Central memory CD8-positive, alpha-beta T cell (primary cell): ENCODE results near the gene LONRF3.

Experiments
- ATAC-seq: fragments of 150-1000 bp; cut with Tn5 transposase; replicated peaks from 2 replicates; pipeline ENCODE4 v1.10.0; 2022; ENCODE audit warnings: mild to moderate bottlenecking, moderate FRiP score, moderate number of reproducible peaks; ENCODE audit not compliant: poor library complexity, severe bottlenecking; ENCODE audit errors: extremely low read depth
- DNase-seq, 2 donors: peaks; one replicate each; pipeline ENCODE4 v3.0.0; 2021; ENCODE audit warnings: low spot score in 2 of 2
- H3K27ac Mint-ChIP-seq: one replicate; pipeline ENCODE4 v1.8.0; 2022; ENCODE audit warnings: low read depth, mild to moderate bottlenecking, moderate library complexity, mixed read lengths
- H3K27me3 Mint-ChIP-seq: one replicate; pipeline ENCODE4 v1.8.0; 2022; ENCODE audit warnings: mixed read lengths
- H3K36me3 Mint-ChIP-seq: one replicate; pipeline ENCODE4 v1.8.0; 2022; ENCODE audit warnings: mild to moderate bottlenecking, moderate library complexity, mixed read lengths; ENCODE audit not compliant: insufficient read depth
- H3K4me1 Mint-ChIP-seq: one replicate; pipeline ENCODE4 v1.8.0; 2022; ENCODE audit warnings: mixed read lengths
- H3K4me3 Mint-ChIP-seq: one replicate; pipeline ENCODE4 v1.8.0; 2022; ENCODE audit warnings: mild to moderate bottlenecking, moderate library complexity, mixed read lengths
- H3K9me3 Mint-ChIP-seq: one replicate; pipeline ENCODE4 v1.8.0; 2022; ENCODE audit warnings: mixed read lengths

Gene LONRF3

GRCh38 chrX:118974088-118974907 is at the start of gene LONRF3:
Gene LONRF3 (plus strand): TSS chrX:118974618. CDS start chrX:118974781, 163 bp downstream.
- DNase-seq (peak; percentile 16 to 40), ATAC-seq (peak; percentile 49)
- peak within 1 kb of the TSS; percentile 87 for H3K4me3 Mint-ChIP-seq
- H3K9me3 Mint-ChIP-seq, result no peaks in the 10 kb centered on the region
- H3K4me1 Mint-ChIP-seq, result peaks cover 9% of the 10 kb centered on the region
- H3K36me3 Mint-ChIP-seq, result peaks cover 2% of the 10 kb centered on the region
- H3K27ac Mint-ChIP-seq, result peak within 1 kb of the TSS; percentile 85
- H3K27me3 Mint-ChIP-seq, result peaks cover 42% of the 10 kb centered on the region

- no peak for DNase-seq
- H3K4me1 Mint-ChIP-seq, result no peaks in the 10 kb centered on the region
- H3K9me3 Mint-ChIP-seq, result peaks cover 2% of the 10 kb centered on the region
- no peak for ATAC-seq
- H3K27me3 Mint-ChIP-seq, result no peaks in the 10 kb centered on the region
- H3K36me3 Mint-ChIP-seq, result no peaks in the 10 kb centered on the region
- no peak overlapping the region for H3K4me3 Mint-ChIP-seq
- no peak overlapping the region for H3K27ac Mint-ChIP-seq
Observed at GRCh38 chrX:118928151-118928550, 46.3 kb upstream of the LONRF3 start.

GRCh38 chrX:118935352-118935751 is 39.1 kb upstream of the LONRF3 start:
- no peak for DNase-seq
- ATAC-seq, result no peak
- Mint-ChIP-seq H3K4me3 (no peak overlapping the region), H3K27me3 (peaks cover 8% of the 10 kb centered on the region), H3K9me3 (peaks cover 11% of the 10 kb centered on the region), H3K36me3 (no peaks in the 10 kb centered on the region), H3K27ac (no peak overlapping the region), H3K4me1 (no peaks in the 10 kb centered on the region)

DNA sequence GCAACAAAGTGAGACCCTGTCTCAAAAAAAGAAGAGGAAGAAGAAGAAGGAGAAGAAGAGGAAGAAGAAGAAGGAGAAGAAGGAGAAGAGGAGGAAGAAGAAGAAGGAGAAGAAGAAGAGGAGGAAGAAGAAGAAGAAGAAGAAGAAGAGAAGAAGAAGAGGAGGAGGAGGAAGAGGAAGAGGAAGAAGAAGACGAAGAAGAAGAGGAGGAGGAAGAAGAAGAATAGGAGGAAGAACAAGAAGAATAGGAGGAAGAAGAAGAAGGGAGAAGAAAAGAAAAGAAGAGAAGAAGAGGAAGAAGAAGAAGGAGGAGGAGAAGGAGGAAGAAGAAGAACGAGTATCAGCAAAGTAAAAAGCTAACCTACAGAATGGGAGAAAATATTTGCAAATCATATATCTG is 33.3 kb upstream of the LONRF3 start:
- ATAC-seq (no peak), DNase-seq (no peak)
- Mint-ChIP-seq H3K4me1 (no peaks in the 10 kb centered on the region), H3K36me3 (no peaks in the 10 kb centered on the region), H3K9me3 (no peaks in the 10 kb centered on the region), H3K4me3 (no peak overlapping the region), H3K27me3 (no peaks in the 10 kb centered on the region), H3K27ac (no peak overlapping the region)

DNA sequence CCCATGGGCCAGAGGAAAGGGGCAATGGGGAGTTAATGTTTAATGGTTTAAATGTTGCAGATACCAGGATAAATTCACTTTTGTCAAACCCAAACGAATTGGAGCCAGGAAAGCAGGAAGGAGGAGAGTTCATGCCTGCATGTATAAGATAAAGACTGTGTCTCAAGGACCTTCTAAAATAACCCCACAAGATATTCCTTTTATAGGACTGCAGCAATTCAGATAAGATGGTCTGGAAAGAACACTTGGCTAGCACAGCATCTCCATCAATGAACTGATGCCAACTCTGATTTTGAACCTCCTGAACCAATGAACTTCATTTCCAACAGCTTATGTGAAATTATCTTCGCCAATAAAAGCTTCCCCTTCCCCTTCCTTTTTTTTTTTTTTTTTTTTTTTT is 31.3 kb upstream of the LONRF3 start:
- no peak for ATAC-seq
- H3K4me3 Mint-ChIP-seq, result no peak overlapping the region
- H3K27me3 Mint-ChIP-seq, result no peaks in the 10 kb centered on the region

DNA sequence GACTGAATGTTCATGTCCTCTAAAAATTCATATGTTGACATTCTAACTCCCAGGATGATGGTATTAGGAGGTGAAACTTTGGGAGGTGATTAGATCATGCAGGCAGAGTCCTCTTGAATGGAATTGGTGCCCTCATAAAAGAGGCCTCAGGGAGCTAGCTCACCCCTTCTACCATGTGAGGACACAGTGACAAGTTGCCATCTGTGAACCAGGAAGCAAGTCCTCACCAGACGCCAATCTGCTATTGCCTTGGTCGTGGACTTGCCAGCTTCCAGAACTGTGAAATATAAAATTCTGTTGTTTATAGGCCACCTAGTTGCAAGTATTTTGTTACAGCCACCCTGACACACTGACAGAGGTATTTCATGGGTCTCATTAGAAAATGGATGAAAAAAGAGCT is 28.5 kb upstream of the LONRF3 start:
- no peaks in the 10 kb centered on the region for H3K36me3 Mint-ChIP-seq
- H3K27me3 Mint-ChIP-seq, result no peaks in the 10 kb centered on the region
- H3K27ac Mint-ChIP-seq, result no peak overlapping the region
- no peak for ATAC-seq
- no peaks in the 10 kb centered on the region for H3K4me1 Mint-ChIP-seq
- DNase-seq, result no peak
- H3K9me3 Mint-ChIP-seq, result no peaks in the 10 kb centered on the region
- H3K4me3 Mint-ChIP-seq, result no peak overlapping the region

More for the DNA sequence above, 31.3 kb upstream of the LONRF3 start:
- no peak for DNase-seq
- Mint-ChIP-seq H3K9me3 (no peaks in the 10 kb centered on the region), H3K4me1 (no peaks in the 10 kb centered on the region), H3K27ac (no peak overlapping the region), H3K36me3 (no peaks in the 10 kb centered on the region)

DNA sequence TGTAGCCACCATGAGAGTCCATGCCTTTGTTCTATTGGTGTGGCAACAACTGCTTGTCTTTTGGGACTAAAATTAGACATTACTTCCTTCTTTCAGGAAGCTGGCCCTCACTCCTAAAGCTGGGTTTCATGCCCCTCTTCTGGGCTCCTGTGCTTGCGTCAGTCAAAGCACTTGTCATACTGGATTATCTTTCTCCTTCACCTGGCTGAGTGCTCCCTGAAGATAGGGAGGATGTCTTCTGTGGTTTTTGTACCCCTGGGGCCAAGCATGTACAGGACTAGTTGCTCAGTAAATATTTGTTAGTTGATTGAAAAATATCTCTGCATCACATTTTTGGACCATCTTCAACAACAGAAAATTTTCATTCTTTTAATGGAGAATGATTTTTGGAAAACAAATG is 26.1 kb upstream of the LONRF3 start:
- H3K27ac Mint-ChIP-seq, result no peak overlapping the region
- H3K27me3 Mint-ChIP-seq, result no peaks in the 10 kb centered on the region
- ATAC-seq, result no peak
- H3K4me3 Mint-ChIP-seq, result no peak overlapping the region
- no peaks in the 10 kb centered on the region for H3K36me3 Mint-ChIP-seq
- no peaks in the 10 kb centered on the region for H3K4me1 Mint-ChIP-seq
- H3K9me3 Mint-ChIP-seq, result no peaks in the 10 kb centered on the region
- DNase-seq, result no peak

DNA sequence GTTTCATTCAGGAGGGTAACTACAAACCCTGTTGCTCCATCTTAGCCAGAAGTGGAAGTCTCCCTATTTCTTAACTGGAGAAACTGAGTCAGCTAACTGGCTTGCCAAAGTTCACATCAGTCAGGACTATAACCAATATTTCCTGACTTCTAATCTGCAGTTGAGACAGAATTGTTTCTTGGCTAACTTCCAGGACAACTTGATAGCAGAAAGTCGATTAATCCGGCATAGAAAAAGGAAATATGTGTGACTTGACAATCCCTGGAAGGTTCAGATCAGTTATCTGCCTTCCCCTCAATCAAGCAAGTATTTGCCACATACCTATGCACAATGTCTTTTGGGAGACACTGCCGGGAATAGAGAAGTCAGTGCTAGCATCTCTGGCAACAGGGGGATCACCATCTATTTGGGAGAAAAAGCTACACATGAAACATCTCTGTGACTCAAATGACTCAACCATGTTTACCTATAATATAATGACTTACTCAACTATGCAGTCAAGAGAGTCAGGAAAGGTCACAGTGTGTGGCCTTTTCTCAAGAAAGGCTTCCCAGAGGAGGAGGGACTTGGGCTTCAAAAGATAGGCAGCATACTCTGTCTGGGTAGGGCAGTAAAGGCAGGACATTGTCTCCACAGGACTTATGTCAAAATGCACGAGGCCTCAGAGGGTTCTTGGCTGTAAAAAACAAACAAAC is 12.4 kb upstream of the LONRF3 start:
- Mint-ChIP-seq H3K27me3 (no peaks in the 10 kb centered on the region), H3K9me3 (no peaks in the 10 kb centered on the region)
- no peak for ATAC-seq

GRCh38 chrX:118963159-118963558 is 11.3 kb upstream of the LONRF3 start:
- H3K27me3 Mint-ChIP-seq, result no peaks in the 10 kb centered on the region
- DNase-seq (no peak), ATAC-seq (no peak)
- no peaks in the 10 kb centered on the region for H3K9me3 Mint-ChIP-seq
- H3K4me1 Mint-ChIP-seq, result no peaks in the 10 kb centered on the region
- no peak overlapping the region for H3K4me3 Mint-ChIP-seq
- peaks cover 2% of the 10 kb centered on the region for H3K36me3 Mint-ChIP-seq
- no peak overlapping the region for H3K27ac Mint-ChIP-seq

More for the DNA sequence above, 12.4 kb upstream of the LONRF3 start:
- no peak for DNase-seq
- H3K27ac Mint-ChIP-seq, result no peak overlapping the region
- H3K4me1 Mint-ChIP-seq, result no peaks in the 10 kb centered on the region
- peaks cover 2% of the 10 kb centered on the region for H3K36me3 Mint-ChIP-seq
- H3K4me3 Mint-ChIP-seq, result no peak overlapping the region

DNA sequence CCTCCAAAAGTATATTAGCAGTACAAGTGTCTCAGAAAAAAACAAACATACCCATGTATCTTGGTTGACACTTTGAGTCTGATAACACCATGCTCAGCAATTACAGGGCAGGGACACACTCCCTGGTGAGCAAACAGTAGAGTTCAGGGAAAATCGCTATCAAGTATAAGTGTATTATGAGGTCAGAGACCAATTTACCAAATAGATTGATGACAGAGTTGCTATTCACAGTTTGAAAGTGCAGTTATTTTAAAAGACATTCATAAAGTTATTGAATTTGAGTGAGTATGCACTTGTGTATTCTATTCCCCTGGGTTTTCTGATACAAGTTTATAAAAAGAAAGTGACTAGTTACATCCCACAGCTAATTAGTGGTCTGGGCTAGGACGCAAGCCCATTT is 10.2 kb upstream of the LONRF3 start:
- Mint-ChIP-seq H3K27ac (no peak overlapping the region), H3K9me3 (no peaks in the 10 kb centered on the region), H3K4me3 (no peak overlapping the region), H3K4me1 (no peaks in the 10 kb centered on the region), H3K36me3 (peaks cover 2% of the 10 kb centered on the region), H3K27me3 (peaks cover 7% of the 10 kb centered on the region)
- DNase-seq (no peak), ATAC-seq (no peak)

GRCh38 chrX:118965395-118965794 is 9.0 kb upstream of the LONRF3 start:
- DNase-seq (no peak), ATAC-seq (no peak)
- H3K4me1 Mint-ChIP-seq, result no peaks in the 10 kb centered on the region
- H3K4me3 Mint-ChIP-seq, result no peak overlapping the region
- peaks cover 9% of the 10 kb centered on the region for H3K27me3 Mint-ChIP-seq
- no peak overlapping the region for H3K27ac Mint-ChIP-seq
- no peaks in the 10 kb centered on the region for H3K9me3 Mint-ChIP-seq
- H3K36me3 Mint-ChIP-seq, result peaks cover 2% of the 10 kb centered on the region

- Mint-ChIP-seq H3K9me3 (no peaks in the 10 kb centered on the region), H3K27me3 (peaks cover 17% of the 10 kb centered on the region), H3K4me3 (no peak overlapping the region), H3K36me3 (no peaks in the 10 kb centered on the region), H3K4me1 (no peaks in the 10 kb centered on the region), H3K27ac (no peak overlapping the region)
- no peak for ATAC-seq
- no peak for DNase-seq
Observed at GRCh38 chrX:118968031-118968430, 6.4 kb upstream of the LONRF3 start.

- Mint-ChIP-seq H3K27ac (no peak overlapping the region), H3K4me3 (no peak overlapping the region), H3K4me1 (peaks cover 9% of the 10 kb centered on the region), H3K27me3 (peaks cover 41% of the 10 kb centered on the region), H3K36me3 (peaks cover 2% of the 10 kb centered on the region), H3K9me3 (no peaks in the 10 kb centered on the region)
- DNase-seq (no peak), ATAC-seq (no peak)
Observed at GRCh38 chrX:118971552-118971951, 2.9 kb upstream of the LONRF3 start.
